CD14-positive monocyte (primary cell): Measurements from ENCODE around the gene AFF3. TPM values are rescaled to one million over a fixed set of nuclear protein-coding genes. Genes with fewer than 3 reads are reported as not detected.

ENCODE experiments used
- DNase-seq, 3 donors: peaks; one replicate each; pipeline ENCODE4 v3.0.0-alpha.2; 2011 to 2022
- H2AFZ ChIP-seq: 2 replicates; pipeline ENCODE4 v1.6.0; 2012; ENCODE audit warnings: mild to moderate bottlenecking, low read depth, low read length, inconsistent platforms; ENCODE audit not compliant: insufficient read depth, poor library complexity, severe bottlenecking
- H3K27ac ChIP-seq, 2 donors: 1 replicate in 1 of 2; 2 replicates in 1 of 2; pipeline ENCODE4 v1.5.1; 2012 to 2013; ENCODE audit warnings: low read length in 2 of 2, control low read depth in 1 of 2, inconsistent platforms in 1 of 2, low read depth in 1 of 2, mild to moderate bottlenecking in 1 of 2
- H3K27me3 ChIP-seq, 2 donors: one replicate each; pipeline versions ENCODE4 v1.6.0 to v1.6.1; 2011 to 2013; ENCODE audit warnings: low read length in 2 of 2; ENCODE audit not compliant: control insufficient read depth in 2 of 2, insufficient read depth in 2 of 2
- H3K36me3 ChIP-seq, 2 donors: replicated peaks in 1 of 2; 1 replicate in 1 of 2; 2 replicates in 1 of 2; pipeline versions ENCODE4 v1.5.1 to v1.6.1; 2012 to 2013; ENCODE audit warnings: low read length in 2 of 2, control low read depth in 1 of 2, inconsistent platforms in 1 of 2, mild to moderate bottlenecking in 1 of 2; ENCODE audit not compliant: insufficient read depth in 2 of 2, control insufficient read depth in 1 of 2
- H3K4me1 ChIP-seq, 2 donors: 1 replicate in 1 of 2; 2 replicates in 1 of 2; pipeline versions ENCODE4 v1.5.1 to v1.6.1; 2012 to 2013; ENCODE audit warnings: low read length in 2 of 2, control low read depth in 1 of 2, inconsistent platforms in 1 of 2, mild to moderate bottlenecking in 1 of 2, moderate library complexity in 1 of 2; ENCODE audit not compliant: insufficient read depth in 2 of 2, control insufficient read depth in 1 of 2
- H3K4me2 ChIP-seq: replicated peaks from 2 replicates; pipeline ENCODE3; 2012; ENCODE audit warnings: low read length, moderate library complexity, mild to moderate bottlenecking; ENCODE audit not compliant: poor library complexity, severe bottlenecking; ENCODE audit errors: extremely low read depth
- H3K4me3 ChIP-seq, 3 experiments: fragments of 200-600 bp in 1 of 3; sonication (generic) in 1 of 3; replicated peaks in 1 of 3; 1 replicate in 2 of 3; 2 replicates in 1 of 3; pipeline ENCODE4 v1.5.1; 2011 to 2013; ENCODE audit warnings: low read length in 3 of 3, mild to moderate bottlenecking in 3 of 3, control low read depth in 2 of 3, low read depth in 2 of 3, inconsistent platforms in 1 of 3, moderate library complexity in 1 of 3
- H3K79me2 ChIP-seq: 2 replicates; pipeline ENCODE4 v1.6.0; 2012; ENCODE audit warnings: mild to moderate bottlenecking, control low read depth, inconsistent platforms, low read length, moderate library complexity; ENCODE audit not compliant: insufficient read depth
- H3K9ac ChIP-seq: 2 replicates; pipeline ENCODE4 v1.6.0; 2017; ENCODE audit warnings: low read length, mild to moderate bottlenecking; ENCODE audit not compliant: insufficient read depth, poor library complexity, severe bottlenecking
- H3K9me3 ChIP-seq, 2 donors: replicated peaks in 1 of 2; 1 replicate in 1 of 2; 2 replicates in 1 of 2; pipeline versions ENCODE4 v1.5.1 to v1.6.1; 2012 to 2013; ENCODE audit warnings: low read length in 2 of 2, control low read depth in 1 of 2; ENCODE audit not compliant: control insufficient read depth in 1 of 2, insufficient read depth in 1 of 2
- H4K20me1 ChIP-seq: 2 replicates; pipeline ENCODE4 v1.6.0; 2012; ENCODE audit warnings: mild to moderate bottlenecking, low read length, control low read depth, moderate library complexity; ENCODE audit not compliant: insufficient read depth
- H3K27ac Mint-ChIP-seq, 7 donors: one replicate each; pipeline ENCODE4 v1.8.0; 2020; ENCODE audit warnings: mild to moderate bottlenecking in 7 of 7, mixed read lengths in 7 of 7, moderate library complexity in 6 of 7, inconsistent platforms in 2 of 7
- H3K27me3 Mint-ChIP-seq, 3 donors: one replicate each; pipeline ENCODE4 v1.8.0; 2021 to 2022; ENCODE audit warnings: low read depth in 3 of 3, mild to moderate bottlenecking in 3 of 3, mixed read lengths in 3 of 3, moderate library complexity in 3 of 3, inconsistent platforms in 1 of 3
- H3K36me3 Mint-ChIP-seq, 2 donors: one replicate each; pipeline ENCODE4 v1.8.0; 2020; ENCODE audit warnings: mixed read lengths in 2 of 2, inconsistent platforms in 1 of 2, mild to moderate bottlenecking in 1 of 2
- H3K4me1 Mint-ChIP-seq: one replicate; pipeline ENCODE4 v1.8.0; 2020; ENCODE audit warnings: mild to moderate bottlenecking, mixed read lengths
- H3K4me3 Mint-ChIP-seq, 2 donors: one replicate each; pipeline ENCODE4 v1.8.0; 2020; ENCODE audit warnings: mild to moderate bottlenecking in 2 of 2, mixed read lengths in 2 of 2, moderate library complexity in 1 of 2
- H3K9me3 Mint-ChIP-seq, 7 donors: one replicate each; pipeline ENCODE4 v1.8.0; 2020 to 2022; ENCODE audit warnings: mixed read lengths in 7 of 7, mild to moderate bottlenecking in 6 of 7, moderate library complexity in 6 of 7, inconsistent platforms in 2 of 7
- CTCF ChIP-seq: fragments of 200-600 bp; IDR thresholded peaks from one replicate; pipeline ENCODE4 v1.8.0; 2022; ENCODE audit warnings: antibody characterized with exemption, mild to moderate bottlenecking
- WGBS: methylation state at CpG from one replicate; pipeline ENCODE4 v1.1.5; 2013; ENCODE audit warnings: missing lambda C conversion rate; ENCODE audit not compliant: insufficient coverage; 5-methylcytosine and 5-hydroxymethylcytosine counted together
- intact Hi-C, 2 donors: fragments of 100-400 bp; cut with micrococcal nuclease; formaldehyde crosslinking; loops; one replicate each; pipeline versions ENCODE4 v1.15.0 to v1.15.1; 2023
- polyA plus RNA-seq, 3 donors: library from polyadenylated mRNA; depleted of rRNA in 1 of 3; unstranded in 2 of 3; stranded (reverse) in 1 of 3; fragments of 300-500 nt in 2 of 3; fragments of >200 nt in 1 of 3; fragmentation: Illumina TruSeq in 2 of 3; gene quantifications; 1 replicate in 2 of 3; 2 replicates in 1 of 3; pipeline ENCODE4 v1.2.3, GENCODE V29; 2012 to 2021

AFF3 gene
- polyA plus RNA-seq, 3 donors = 0.17 to 4.1 (median 0.49) TPM

GRCh38 chr2:99734236-99734635, 408.2 kb downstream of the AFF3 start:
- Histone ChIP-seq H3K27me3 (no peaks in the 10 kb centered on the region), H4K20me1 (no peaks in the 10 kb centered on the region), H3K4me3 (no peak overlapping the region), H3K36me3 (no peaks in the 10 kb centered on the region), H3K4me1 (peaks cover 18 to 30% of the 10 kb centered on the region in 2 donors), H3K27ac (no peak overlapping the region), H3K9ac (no peak overlapping the region), H3K4me2 (no peak overlapping the region), H3K9me3 (no peaks in the 10 kb centered on the region), H3K79me2 (no peaks in the 10 kb centered on the region), H2AFZ (no peak overlapping the region)
- WGBS = no CpG with 5 or more reads among the region's 2 CpGs
- intact Hi-C loops = no loop called here
- Mint-ChIP-seq H3K36me3 (peaks cover 0 to 2% of the 10 kb centered on the region in 2 donors), H3K4me3 (peak overlapping the region in 1 of 2 donors; percentile 39), H3K27ac (no peak overlapping the region), H3K9me3 (peaks cover 0 to 3% (median 0%) of the 10 kb centered on the region in 7 donors), H3K4me1 (peaks cover 29% of the 10 kb centered on the region), H3K27me3 (no peaks in the 10 kb centered on the region)
- peak; percentile 24 to 49 (median 33) for DNase-seq
- TF ChIP-seq CTCF = no peak

- Mint-ChIP-seq H3K27me3 (no peaks in the 10 kb centered on the region), H3K9me3 (no peaks in the 10 kb centered on the region), H3K27ac (peak overlapping the region in 1 of 7 donors; percentile 73), H3K4me3 (no peak overlapping the region), H3K36me3 (peaks cover 0 to 2% of the 10 kb centered on the region in 2 donors), H3K4me1 (peaks cover 32% of the 10 kb centered on the region)
- Histone ChIP-seq H3K4me1 (peaks cover 15 to 21% of the 10 kb centered on the region in 2 donors), H3K27me3 (no peaks in the 10 kb centered on the region), H3K27ac (no peak overlapping the region), H3K36me3 (no peaks in the 10 kb centered on the region), H3K79me2 (no peaks in the 10 kb centered on the region), H3K9me3 (no peaks in the 10 kb centered on the region), H3K4me3 (no peak overlapping the region), H3K9ac (no peak overlapping the region), H3K4me2 (no peak overlapping the region), H2AFZ (peak overlapping the region; percentile 43), H4K20me1 (no peaks in the 10 kb centered on the region)
- DNase-seq = no peak
- WGBS = 93% methylated on average over 2 of the region's 7 CpGs
- TF ChIP-seq CTCF = no peak
- intact Hi-C loops = loop anchor here (5.0 kb wide), 1 partner anchor 518 kb away; no protein-coding TSS in a partner anchor
These were observed 413.0 kb downstream of the AFF3 start for GRCh38 chr2:99729104-99730025.
